ENCODE results near the gene POTEI.
"Not testable (repeated sequence)": the region's sequence is repeated elsewhere in the genome, so short reads cannot be mapped to it uniquely, and the experiment has no call there.

Gene POTEI

DNA sequence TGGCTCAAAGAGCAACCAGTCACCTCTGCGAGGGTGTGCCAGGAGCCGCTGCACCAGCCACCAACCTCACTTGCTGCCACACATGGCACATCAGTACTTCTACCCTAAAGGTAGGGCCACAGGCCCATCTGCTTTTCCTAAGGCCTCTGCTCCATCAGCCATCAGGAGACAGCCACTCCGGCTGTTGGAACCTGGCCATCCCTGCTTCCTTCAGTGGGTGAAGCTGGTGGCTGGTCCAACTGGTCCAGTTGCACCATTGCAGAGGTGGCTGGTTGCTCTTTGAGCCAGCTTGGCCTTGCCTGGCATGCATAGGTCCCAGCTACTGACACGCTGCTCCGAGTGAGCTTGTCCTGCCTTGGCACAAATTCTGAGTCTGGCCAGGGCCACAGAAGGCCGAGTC is 53.7 kb downstream of the POTEI start:
- DNase-seq (ENCODE audit: low read depth, low spot score): not testable (repeated sequence)

DNA sequence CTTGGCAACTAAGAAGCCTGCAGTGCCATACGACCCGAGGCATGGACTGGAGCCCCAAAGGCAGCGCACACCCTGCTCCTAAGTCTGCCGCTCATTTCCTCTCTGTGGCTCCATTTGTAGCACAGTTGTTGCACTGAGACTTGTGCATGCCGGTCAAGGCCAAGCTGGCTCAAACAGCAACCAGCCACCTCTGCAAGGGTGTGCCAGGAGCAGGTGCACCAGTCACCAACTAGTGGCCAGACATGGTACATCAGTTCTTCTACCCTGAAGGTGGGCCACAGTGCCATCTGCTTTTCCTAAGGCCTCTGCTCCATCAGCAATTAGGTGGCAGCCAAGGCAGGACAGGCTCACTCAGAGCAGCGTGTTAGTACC is 54.4 kb downstream of the POTEI start:
- DNase-seq (ENCODE audit: low read depth, low spot score): not testable (repeated sequence)

DNA sequence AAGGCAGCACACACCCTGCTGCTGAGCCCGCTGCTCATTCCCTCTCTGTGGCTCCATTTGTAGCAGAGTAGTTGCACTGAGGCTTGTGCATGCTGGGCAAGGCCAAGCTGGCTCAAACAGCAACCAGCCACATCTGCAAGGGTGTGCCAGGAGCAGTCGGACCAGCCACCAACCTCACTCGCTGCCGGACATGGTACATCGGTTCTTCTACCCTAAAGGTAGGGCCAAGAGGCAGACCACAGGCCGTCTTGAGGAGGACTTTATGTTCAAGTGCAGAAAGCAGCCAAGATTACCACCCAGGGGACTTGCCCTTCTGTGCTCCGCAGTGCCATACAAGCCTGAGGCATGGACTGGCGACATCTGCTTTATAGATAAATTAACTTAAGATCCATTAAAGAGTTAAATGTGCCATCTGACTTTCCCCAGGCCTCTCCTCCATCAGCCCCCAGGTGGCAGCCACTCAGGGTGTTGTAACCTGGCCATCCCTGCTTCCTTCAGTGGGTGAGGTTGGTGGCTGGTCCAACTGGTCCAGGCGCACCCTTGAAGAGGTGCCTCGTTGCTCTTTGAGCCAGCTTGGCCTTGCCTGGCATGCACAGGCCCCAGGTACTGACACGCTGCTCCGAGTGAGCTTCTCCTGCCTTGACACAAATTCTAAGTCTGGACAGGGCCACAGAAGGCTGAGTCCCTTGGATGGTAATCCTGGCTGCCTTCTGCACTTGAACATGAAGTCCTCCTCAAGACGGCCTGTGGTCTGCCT is 55.0 kb downstream of the POTEI start:
- not testable (repeated sequence) for DNase-seq (ENCODE audit: low read depth, low spot score)

- not testable (repeated sequence) for DNase-seq (ENCODE audit: low read depth, low spot score)
Observed at GRCh38 chr2:130452897-130453296, 56.2 kb downstream of the POTEI start.

GRCh38 chr2:130451823-130452222 is 57.3 kb downstream of the POTEI start:
- not testable (repeated sequence) for DNase-seq (ENCODE audit: low read depth, low spot score)

GRCh38 chr2:130451278-130451677 is 57.9 kb downstream of the POTEI start:
- DNase-seq (ENCODE audit: low read depth, low spot score): not testable (repeated sequence)

- not testable (repeated sequence) for DNase-seq (ENCODE audit: low read depth, low spot score)
Observed at GRCh38 chr2:130450366-130450765, 58.8 kb downstream of the POTEI start.

- peak; percentile 3 for DNase-seq (ENCODE audit: low read depth, low spot score)
Observed at GRCh38 chr2:130427631-130428030, 81.5 kb downstream of the POTEI start.

DNA sequence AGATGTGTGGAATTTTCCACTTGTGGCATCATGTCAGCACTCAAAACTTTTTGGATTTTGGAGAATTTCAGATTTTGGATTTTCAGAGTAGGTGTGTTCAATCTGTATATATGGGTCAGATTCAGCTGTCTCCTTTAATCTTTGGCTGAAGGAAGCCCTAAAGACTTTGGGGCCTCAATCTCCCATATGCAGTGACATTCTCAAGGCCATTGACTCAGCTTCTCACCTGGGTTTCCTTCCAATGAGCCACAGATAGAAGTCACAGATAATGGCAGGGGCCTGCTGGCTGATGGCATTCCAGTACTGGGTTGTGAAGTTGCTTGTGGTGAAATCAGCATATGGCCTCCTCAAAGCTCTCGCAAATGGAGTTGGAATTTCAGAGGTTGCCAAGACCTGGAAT is 90.3 kb downstream of the POTEI start:
- DNase-seq (ENCODE audit: low read depth, low spot score): not testable (repeated sequence)

- DNase-seq (ENCODE audit: low read depth, low spot score): not testable (repeated sequence)
Observed at GRCh38 chr2:130416693-130417092, 92.4 kb downstream of the POTEI start.

Data from iPS DF 19.7 (cell line).